ENCODE results near the gene LIMA1.
A peak's percentile ranks its signal among the peaks of the same experiment; 100 is the strongest.
"Not testable (repeated sequence)": the region's sequence is repeated elsewhere in the genome, so short reads cannot be mapped to it uniquely, and the experiment has no call there.

The LIMA1 gene

GRCh38 chr12:50219544-50219943 lies 63.8 kb downstream of the LIMA1 start:
- WGBS (ENCODE audit: extremely low coverage, insufficient coverage, insufficient read length) = no CpG with 5 or more reads among the region's 2 CpGs

GRCh38 chr12:50219001-50219400 lies 64.3 kb downstream of the LIMA1 start:
- H3K27me3 ChIP-seq (ENCODE audit: insufficient read depth, low read length) = not testable (repeated sequence)

More at GRCh38 chr12:50219544-50219943, 63.8 kb downstream of the LIMA1 start:
- no peak overlapping the region for H3K4me3 ChIP-seq (ENCODE audit: low read depth, low read length)
- H3K27ac ChIP-seq (ENCODE audit: low read depth, low read length) = no peak overlapping the region
- H2BK5ac ChIP-seq (ENCODE audit: low read depth, low read length, poor library complexity) = no peak overlapping the region
- H3K14ac ChIP-seq (ENCODE audit: low read length) = no peak overlapping the region
- H4K8ac ChIP-seq (ENCODE audit: low read depth, low read length) = no peak overlapping the region
- no peak overlapping the region for H2AK5ac ChIP-seq (ENCODE audit: low read length)
- no peak overlapping the region for H2AFZ ChIP-seq (ENCODE audit: insufficient read depth, low read length, poor library complexity)
- no peaks in the 10 kb centered on the region for H3K27me3 ChIP-seq (ENCODE audit: insufficient read depth, low read length)
- H3K4me2 ChIP-seq (ENCODE audit: low read length) = peak overlapping the region; percentile 59
- H4K91ac ChIP-seq (ENCODE audit: low read depth, low read length) = peak overlapping the region; percentile 2
- H3K9me3 ChIP-seq (ENCODE audit: insufficient read depth, low read depth, low read length) = no peaks in the 10 kb centered on the region
- H3K4me1 ChIP-seq (ENCODE audit: control insufficient read depth in 1 of 2, insufficient read depth in 2 of 2, low read length in 2 of 2) = peaks cover 9 to 13% of the 10 kb centered on the region in 2 experiments
- DNase-seq = peak; percentile 33 to 47
- no peak overlapping the region for H3K18ac ChIP-seq (ENCODE audit: low read length)
- peak overlapping the region; percentile 53 for H2BK120ac ChIP-seq (ENCODE audit: insufficient read depth, low read length, poor library complexity)
- H3K4ac ChIP-seq (ENCODE audit: low read depth, low read length) = peak overlapping the region; percentile 37
- no peak overlapping the region for H4K12ac ChIP-seq (ENCODE audit: low read depth, low read length)
- no peak overlapping the region for H3K9ac ChIP-seq (ENCODE audit: low read length)
- peaks cover 19% of the 10 kb centered on the region for H3K79me1 ChIP-seq (ENCODE audit: low read length)
- no peak overlapping the region for H2BK12ac ChIP-seq (ENCODE audit: low read length)
- peaks cover 11 to 16% of the 10 kb centered on the region in 2 experiments for H3K36me3 ChIP-seq (ENCODE audit: control insufficient read depth in 1 of 2, insufficient read depth in 2 of 2, low read length in 2 of 2)
- H3K23ac ChIP-seq (ENCODE audit: low read length) = no peak overlapping the region
- peaks cover 33% of the 10 kb centered on the region for H3K79me2 ChIP-seq (ENCODE audit: control insufficient read depth, insufficient read depth, low read length, poor library complexity)

GRCh38 chr12:50218386-50218785 lies 64.9 kb downstream of the LIMA1 start:
- Histone ChIP-seq H4K8ac (ENCODE audit: low read depth, low read length) (no peak overlapping the region), H3K36me3 (ENCODE audit: control insufficient read depth in 1 of 2, insufficient read depth in 2 of 2, low read length in 2 of 2) (peaks cover 11 to 18% of the 10 kb centered on the region in 2 experiments), H4K91ac (ENCODE audit: low read depth, low read length) (no peak overlapping the region), H2AK5ac (ENCODE audit: low read length) (peak overlapping the region; percentile 35), H4K12ac (ENCODE audit: low read depth, low read length) (no peak overlapping the region), H3K18ac (ENCODE audit: low read length) (no peak overlapping the region), H3K9me3 (ENCODE audit: insufficient read depth, low read depth, low read length) (no peaks in the 10 kb centered on the region), H2BK12ac (ENCODE audit: low read length) (no peak overlapping the region), H3K14ac (ENCODE audit: low read length) (no peak overlapping the region), H2AFZ (ENCODE audit: insufficient read depth, low read length, poor library complexity) (no peak overlapping the region), H3K79me2 (ENCODE audit: control insufficient read depth, insufficient read depth, low read length, poor library complexity) (peaks cover 33% of the 10 kb centered on the region), H2BK5ac (ENCODE audit: low read depth, low read length, poor library complexity) (no peak overlapping the region), H2BK120ac (ENCODE audit: insufficient read depth, low read length, poor library complexity) (no peak overlapping the region), H3K27ac (ENCODE audit: low read depth, low read length) (no peak overlapping the region), H3K4ac (ENCODE audit: low read depth, low read length) (peak overlapping the region; percentile 98), H3K23ac (ENCODE audit: low read length) (no peak overlapping the region), H3K4me2 (ENCODE audit: low read length) (peak overlapping the region; percentile 11), H3K27me3 (ENCODE audit: insufficient read depth, low read length) (no peaks in the 10 kb centered on the region), H3K79me1 (ENCODE audit: low read length) (peaks cover 16% of the 10 kb centered on the region), H3K4me1 (ENCODE audit: control insufficient read depth in 1 of 2, insufficient read depth in 2 of 2, low read length in 2 of 2) (peaks cover 8 to 9% of the 10 kb centered on the region in 2 experiments), H3K9ac (ENCODE audit: low read length) (no peak overlapping the region), H3K4me3 (ENCODE audit: low read depth, low read length) (no peak overlapping the region)
- no CpG with 5 or more reads among the region's 4 CpGs for WGBS (ENCODE audit: extremely low coverage, insufficient coverage, insufficient read length)
- DNase-seq = peak; percentile 92 to 95

More at GRCh38 chr12:50219001-50219400, 64.3 kb downstream of the LIMA1 start:
- H4K91ac ChIP-seq (ENCODE audit: low read depth, low read length); H3K18ac ChIP-seq (ENCODE audit: low read length); H3K9me3 ChIP-seq (ENCODE audit: insufficient read depth, low read depth, low read length); H3K4me2 ChIP-seq (ENCODE audit: low read length); H2AK5ac ChIP-seq (ENCODE audit: low read length); H3K27ac ChIP-seq (ENCODE audit: low read depth, low read length); H3K23ac ChIP-seq (ENCODE audit: low read length); H4K8ac ChIP-seq (ENCODE audit: low read depth, low read length); H2BK12ac ChIP-seq (ENCODE audit: low read length); H2BK5ac ChIP-seq (ENCODE audit: low read depth, low read length, poor library complexity); H2BK120ac ChIP-seq (ENCODE audit: insufficient read depth, low read length, poor library complexity); H4K12ac ChIP-seq (ENCODE audit: low read depth, low read length); H3K4me3 ChIP-seq (ENCODE audit: low read depth, low read length); H3K14ac ChIP-seq (ENCODE audit: low read length); H2AFZ ChIP-seq (ENCODE audit: insufficient read depth, low read length, poor library complexity); H3K9ac ChIP-seq (ENCODE audit: low read length): not testable (repeated sequence)
- peaks cover 19% of the 10 kb centered on the region for H3K79me1 ChIP-seq (ENCODE audit: low read length)
- DNase-seq = peak; percentile 69 to 78
- 100% methylated on average over 1 of the region's 6 CpGs for WGBS (ENCODE audit: extremely low coverage, insufficient coverage, insufficient read length)
- peaks cover 8 to 12% of the 10 kb centered on the region in 2 experiments for H3K4me1 ChIP-seq (ENCODE audit: control insufficient read depth in 1 of 2, insufficient read depth in 2 of 2, low read length in 2 of 2)
- peak overlapping the region; percentile 90 for H3K4ac ChIP-seq (ENCODE audit: low read depth, low read length)
- H3K36me3 ChIP-seq (ENCODE audit: control insufficient read depth in 1 of 2, insufficient read depth in 2 of 2, low read length in 2 of 2) = peaks cover 11 to 18% of the 10 kb centered on the region in 2 experiments
- H3K79me2 ChIP-seq (ENCODE audit: control insufficient read depth, insufficient read depth, low read length, poor library complexity) = peaks cover 33% of the 10 kb centered on the region

GRCh38 chr12:50217202-50217601 lies 66.1 kb downstream of the LIMA1 start:
- no peak overlapping the region for H3K4me3 ChIP-seq (ENCODE audit: low read depth, low read length)
- peak overlapping the region; percentile 29 for H3K18ac ChIP-seq (ENCODE audit: low read length)
- H3K9ac ChIP-seq (ENCODE audit: low read length) = no peak overlapping the region
- H3K23ac ChIP-seq (ENCODE audit: low read length) = no peak overlapping the region
- peak overlapping the region; percentile 98 for H3K4ac ChIP-seq (ENCODE audit: low read depth, low read length)
- no peak overlapping the region for H2BK12ac ChIP-seq (ENCODE audit: low read length)
- H4K91ac ChIP-seq (ENCODE audit: low read depth, low read length) = no peak overlapping the region
- H3K27me3 ChIP-seq (ENCODE audit: insufficient read depth, low read length) = no peaks in the 10 kb centered on the region
- no peak overlapping the region for H3K27ac ChIP-seq (ENCODE audit: low read depth, low read length)
- H2AFZ ChIP-seq (ENCODE audit: insufficient read depth, low read length, poor library complexity) = no peak overlapping the region
- H3K36me3 ChIP-seq (ENCODE audit: control insufficient read depth in 1 of 2, insufficient read depth in 2 of 2, low read length in 2 of 2) = peaks cover 14 to 21% of the 10 kb centered on the region in 2 experiments
- no peak overlapping the region for H2BK5ac ChIP-seq (ENCODE audit: low read depth, low read length, poor library complexity)
- H3K4me2 ChIP-seq (ENCODE audit: low read length) = no peak overlapping the region
- H3K79me1 ChIP-seq (ENCODE audit: low read length) = peaks cover 14% of the 10 kb centered on the region
- H3K4me1 ChIP-seq (ENCODE audit: control insufficient read depth in 1 of 2, insufficient read depth in 2 of 2, low read length in 2 of 2) = peaks cover 10 to 13% of the 10 kb centered on the region in 2 experiments
- H4K12ac ChIP-seq (ENCODE audit: low read depth, low read length) = no peak overlapping the region
- no peak overlapping the region for H2BK120ac ChIP-seq (ENCODE audit: insufficient read depth, low read length, poor library complexity)
- peak overlapping the region; percentile 48 for H4K8ac ChIP-seq (ENCODE audit: low read depth, low read length)
- peaks cover 31% of the 10 kb centered on the region for H3K79me2 ChIP-seq (ENCODE audit: control insufficient read depth, insufficient read depth, low read length, poor library complexity)
- peak in 1 of 2 donors; percentile 32 for DNase-seq
- no peaks in the 10 kb centered on the region for H3K9me3 ChIP-seq (ENCODE audit: insufficient read depth, low read depth, low read length)
- no peak overlapping the region for H2AK5ac ChIP-seq (ENCODE audit: low read length)
- H3K14ac ChIP-seq (ENCODE audit: low read length) = no peak overlapping the region
- WGBS (ENCODE audit: extremely low coverage, insufficient coverage, insufficient read length) = no CpG with 5 or more reads among the region's 1 CpG
